Endothelial cell of umbilical vein (primary cell): ENCODE measurements around the gene DDB1.

ENCODE experiments used
- POLR2AphosphoS5 ChIP-seq: IDR thresholded peaks from 2 replicates; pipeline ENCODE4 v1.6.1; 2012; ENCODE audit warnings: low read depth, mild to moderate bottlenecking, control low read depth, low read length, moderate library complexity; ENCODE audit not compliant: insufficient read depth
- TF ChIP-seq, protein P1 (sequence below), 2 donors: IDR thresholded peaks; 1 replicate in 1 of 2; 2 replicates in 1 of 2; pipeline ENCODE4 v1.5.1; 2011; ENCODE audit warnings: low read length in 2 of 2, mild to moderate bottlenecking in 2 of 2, moderate library complexity in 2 of 2, control low read depth in 1 of 2, inconsistent platforms in 1 of 2, low read depth in 1 of 2; ENCODE audit not compliant: insufficient read depth in 1 of 2; ENCODE audit errors: extremely low read depth in 1 of 2

DNA sequence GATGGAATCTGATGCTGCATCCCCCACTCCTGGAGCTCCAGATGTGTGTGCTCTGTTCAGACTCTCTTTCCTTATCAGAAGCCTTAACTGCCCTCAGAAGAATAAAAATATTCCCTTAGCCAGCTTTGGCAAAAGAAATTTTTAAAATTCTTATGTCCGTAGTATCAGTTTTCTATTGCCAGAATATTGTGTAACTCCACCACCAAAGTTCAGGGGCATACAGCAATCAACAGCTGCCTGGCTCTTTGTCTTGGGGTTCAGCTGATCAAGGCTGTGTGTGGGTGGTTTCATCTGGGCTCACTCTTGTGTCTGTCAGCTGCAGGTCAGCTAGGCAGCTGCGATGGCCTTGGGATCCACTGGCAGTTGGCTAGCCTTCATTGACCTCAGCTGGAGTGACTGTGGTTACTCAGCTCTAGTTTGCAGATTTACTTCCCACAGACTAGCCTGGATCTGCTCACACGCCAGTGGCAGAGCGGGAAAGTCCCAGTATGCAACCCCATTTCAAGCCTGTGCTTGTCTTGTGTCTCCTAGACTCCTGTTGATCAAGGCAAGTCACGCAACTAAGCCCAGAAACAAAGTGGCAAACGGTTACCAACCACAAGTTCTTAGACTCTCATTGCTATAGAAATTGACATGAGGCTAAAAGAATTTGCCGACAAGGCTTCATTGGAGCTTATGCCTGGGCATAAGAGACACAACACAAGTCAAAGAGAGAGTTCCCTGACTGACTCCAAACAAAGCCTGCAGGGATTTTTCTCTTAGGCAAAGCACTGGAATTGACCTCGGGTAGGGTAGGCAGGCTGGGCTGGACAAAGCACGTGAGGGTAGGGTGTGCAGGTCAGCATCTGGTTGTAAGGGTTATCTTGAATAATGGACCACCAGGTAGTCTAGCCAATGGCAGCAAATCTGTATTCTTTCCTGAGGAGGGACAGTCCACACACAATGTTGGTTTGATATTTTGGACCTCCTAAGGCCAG, 36.8 kb upstream of the DDB1 start:
- TF ChIP-seq, protein P1, sequence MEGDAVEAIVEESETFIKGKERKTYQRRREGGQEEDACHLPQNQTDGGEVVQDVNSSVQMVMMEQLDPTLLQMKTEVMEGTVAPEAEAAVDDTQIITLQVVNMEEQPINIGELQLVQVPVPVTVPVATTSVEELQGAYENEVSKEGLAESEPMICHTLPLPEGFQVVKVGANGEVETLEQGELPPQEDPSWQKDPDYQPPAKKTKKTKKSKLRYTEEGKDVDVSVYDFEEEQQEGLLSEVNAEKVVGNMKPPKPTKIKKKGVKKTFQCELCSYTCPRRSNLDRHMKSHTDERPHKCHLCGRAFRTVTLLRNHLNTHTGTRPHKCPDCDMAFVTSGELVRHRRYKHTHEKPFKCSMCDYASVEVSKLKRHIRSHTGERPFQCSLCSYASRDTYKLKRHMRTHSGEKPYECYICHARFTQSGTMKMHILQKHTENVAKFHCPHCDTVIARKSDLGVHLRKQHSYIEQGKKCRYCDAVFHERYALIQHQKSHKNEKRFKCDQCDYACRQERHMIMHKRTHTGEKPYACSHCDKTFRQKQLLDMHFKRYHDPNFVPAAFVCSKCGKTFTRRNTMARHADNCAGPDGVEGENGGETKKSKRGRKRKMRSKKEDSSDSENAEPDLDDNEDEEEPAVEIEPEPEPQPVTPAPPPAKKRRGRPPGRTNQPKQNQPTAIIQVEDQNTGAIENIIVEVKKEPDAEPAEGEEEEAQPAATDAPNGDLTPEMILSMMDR (IDR thresholded peaks at IDR 0.05; ENCODE audit: extremely low read depth in 1 of 2, insufficient read depth in 1 of 2, low read depth in 1 of 2, low read length in 2 of 2) = no peak
- TF ChIP-seq POLR2AphosphoS5 = peak; percentile 14
